GM18909 (cell line): ENCODE results near the gene TSPAN11.
"Not testable (repeated sequence)": the region's sequence is repeated elsewhere in the genome, so short reads cannot be mapped to it uniquely, and the experiment has no call there.

Experiments used
- ATAC-seq: cut with Tn5 transposase; IDR thresholded peaks from one replicate; pipeline ENCODE4 v1.9.1; 2021; ENCODE audit warnings: mild to moderate bottlenecking; ENCODE audit not compliant: unreplicated experiment, poor library complexity

TSPAN11 gene, protein sequence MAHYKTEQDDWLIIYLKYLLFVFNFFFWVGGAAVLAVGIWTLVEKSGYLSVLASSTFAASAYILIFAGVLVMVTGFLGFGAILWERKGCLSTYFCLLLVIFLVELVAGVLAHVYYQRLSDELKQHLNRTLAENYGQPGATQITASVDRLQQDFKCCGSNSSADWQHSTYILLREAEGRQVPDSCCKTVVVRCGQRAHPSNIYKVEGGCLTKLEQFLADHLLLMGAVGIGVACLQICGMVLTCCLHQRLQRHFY

DNA sequence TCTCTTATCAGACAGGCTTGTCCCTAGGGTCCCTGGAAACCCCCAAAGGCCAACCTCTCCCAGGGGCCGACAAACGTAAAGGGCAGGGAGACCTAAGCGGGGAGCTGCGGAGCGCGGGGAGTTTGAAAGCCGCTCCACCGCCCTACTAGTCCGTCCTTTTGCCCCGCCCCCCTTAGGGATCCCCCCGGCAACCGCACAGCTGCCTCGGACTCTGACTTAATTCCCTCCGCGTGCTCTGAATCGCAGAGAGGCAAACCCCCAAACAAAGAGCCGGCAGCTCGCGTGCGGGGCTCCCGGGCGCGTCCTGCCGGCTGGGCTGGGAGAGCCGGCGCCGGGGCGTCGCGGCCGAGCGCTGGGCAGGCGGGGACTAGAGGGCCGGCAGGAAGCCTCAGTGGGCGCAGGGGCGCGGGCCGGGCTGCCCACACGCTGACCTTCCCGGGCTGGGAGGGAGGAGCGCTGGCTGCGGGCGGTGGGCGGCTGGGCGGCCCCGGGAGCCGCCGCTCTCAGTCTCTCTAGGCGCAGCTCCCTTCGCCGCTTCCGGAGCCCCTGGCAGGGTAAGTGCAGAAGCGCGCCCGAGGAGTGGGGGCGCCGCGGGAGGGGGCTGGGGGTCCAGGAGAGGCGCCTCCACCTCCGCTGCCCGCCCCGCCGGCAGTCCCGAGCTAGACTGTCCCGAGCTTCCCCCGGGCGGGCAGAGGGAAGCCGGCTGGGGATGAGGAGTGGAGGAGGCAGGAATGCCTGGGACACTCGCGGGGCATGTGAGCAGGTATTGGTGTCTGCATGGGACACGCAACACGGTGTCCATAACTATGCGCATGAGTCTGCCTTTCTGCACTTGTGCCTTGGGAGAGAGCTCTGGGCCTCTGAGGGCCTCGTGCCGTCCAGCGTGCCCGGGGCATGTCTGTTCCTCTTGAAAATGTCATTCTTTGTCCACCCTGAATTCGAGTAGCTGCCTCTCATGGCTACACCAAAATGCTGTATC lies at the start of gene TSPAN11:
Gene TSPAN11 (plus strand): TSS at position 506 of the 979 bp plus-strand sequence. CDS start 27,244 bp downstream, outside the sequence.
- no peak for ATAC-seq

DNA sequence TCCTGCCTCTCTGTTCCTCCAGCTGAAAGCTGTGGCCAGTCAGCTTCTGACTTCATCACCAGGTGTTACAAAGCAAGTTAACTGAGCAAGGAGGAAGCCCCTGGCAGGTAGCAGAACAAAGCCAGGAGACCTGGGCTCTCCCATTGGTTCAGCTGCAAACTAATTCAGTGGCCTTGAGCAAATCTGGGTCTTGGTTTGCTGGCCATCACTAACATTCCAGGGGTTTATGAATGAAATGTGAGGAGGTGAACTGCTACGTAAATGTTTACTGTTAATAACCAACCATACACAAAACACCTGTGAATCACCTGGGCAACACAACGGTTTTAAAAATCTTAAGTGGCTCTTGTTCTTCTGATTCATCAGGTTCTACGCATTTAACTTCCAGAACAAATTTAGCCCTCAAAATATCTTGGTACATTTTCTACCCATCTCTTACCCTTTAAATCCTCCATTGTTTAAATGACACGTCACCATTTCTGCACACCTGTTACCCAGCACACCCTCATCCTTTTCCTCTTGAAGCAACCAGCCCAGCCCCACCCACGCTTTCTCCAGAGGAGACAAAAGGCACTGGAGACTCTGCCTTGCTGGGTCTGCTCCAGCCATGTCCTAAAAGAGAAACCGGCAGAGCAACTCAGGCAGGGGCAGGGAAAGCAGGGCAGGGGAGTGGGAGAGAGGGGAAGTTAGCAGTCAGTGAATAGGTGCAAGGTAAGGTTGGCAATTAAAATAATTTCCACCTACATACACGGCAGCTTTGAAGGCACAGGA lies 49.3 kb upstream of the TSPAN11 start:
- ATAC-seq: no peak

DNA sequence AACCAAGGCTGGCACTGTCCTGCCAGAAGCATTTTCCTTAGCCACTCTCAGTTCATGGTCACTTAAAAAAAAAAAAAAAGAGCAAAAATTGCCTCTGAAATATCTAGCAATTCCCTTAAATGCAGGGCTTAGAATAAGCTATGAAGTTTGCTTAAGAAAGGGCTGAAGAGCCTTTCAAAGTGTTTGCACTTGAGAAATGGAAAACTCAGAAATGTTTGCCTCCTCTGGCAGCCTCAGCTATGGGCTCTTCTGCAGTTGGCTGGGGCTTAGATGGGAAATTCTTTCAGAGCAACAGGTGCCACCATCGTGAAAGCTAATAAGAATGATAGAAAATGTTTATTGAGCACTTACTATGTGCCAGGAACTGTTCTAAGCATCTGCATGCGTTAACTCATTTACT lies 48.5 kb upstream of the TSPAN11 start:
- ATAC-seq: no peak

DNA sequence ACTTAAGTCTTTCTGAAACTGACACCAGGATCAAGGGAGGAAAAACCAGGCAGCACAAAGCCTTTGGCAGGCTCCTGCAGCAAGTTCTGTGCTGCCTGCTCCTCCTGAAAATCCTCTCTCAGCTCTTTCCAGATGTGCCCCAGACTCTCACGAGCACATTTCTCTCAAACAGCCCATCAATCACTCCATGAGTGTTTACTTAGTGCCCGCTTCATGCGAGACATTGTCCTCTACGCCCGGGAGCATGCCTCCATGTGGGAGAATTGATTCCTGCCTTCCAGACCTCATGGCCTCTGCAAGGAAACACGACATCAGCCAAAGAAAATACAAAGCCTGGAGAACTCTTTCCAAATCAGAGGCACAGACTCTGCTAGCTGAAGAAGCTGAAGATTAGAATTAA lies 46.5 kb upstream of the TSPAN11 start:
- no peak for ATAC-seq

DNA sequence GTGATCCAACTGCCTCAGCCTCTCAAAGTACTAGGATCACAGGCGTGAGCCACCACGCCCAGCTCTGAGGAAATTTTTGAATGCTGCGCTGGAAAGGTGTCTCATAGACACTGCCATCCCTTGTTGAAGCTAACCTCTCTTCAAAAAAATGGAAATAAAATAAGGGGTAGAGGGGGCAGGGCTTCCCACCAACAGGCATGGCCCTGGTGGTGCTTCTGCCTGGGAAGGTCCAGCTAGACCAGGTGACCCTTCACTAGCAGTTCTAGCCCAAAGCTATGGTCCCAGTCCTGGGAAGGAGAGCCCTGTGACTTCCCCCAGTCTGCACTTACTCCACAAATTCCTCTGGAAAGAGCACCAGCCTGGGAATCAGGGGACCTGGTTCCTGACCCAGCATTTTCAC lies 45.7 kb upstream of the TSPAN11 start:
- ATAC-seq: no peak

DNA sequence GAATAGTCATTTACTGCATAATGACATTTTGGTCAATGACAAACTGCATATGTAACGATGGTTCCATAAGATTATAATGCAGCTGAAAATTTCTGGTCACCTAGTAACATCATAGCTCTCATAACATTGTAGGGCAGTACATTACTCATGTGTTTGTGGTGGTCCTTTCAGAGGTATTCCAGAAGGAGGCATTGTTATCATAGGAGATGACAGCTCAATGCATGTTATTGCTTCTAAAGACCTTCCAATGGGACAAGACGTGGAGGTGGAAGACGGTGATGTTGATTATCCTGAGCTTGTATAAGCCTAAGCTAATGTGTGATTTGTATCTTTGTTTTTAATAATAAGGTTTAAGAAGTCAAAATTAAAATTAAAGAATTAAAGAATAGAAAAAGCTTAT lies 43.8 kb upstream of the TSPAN11 start:
- ATAC-seq: no peak

DNA sequence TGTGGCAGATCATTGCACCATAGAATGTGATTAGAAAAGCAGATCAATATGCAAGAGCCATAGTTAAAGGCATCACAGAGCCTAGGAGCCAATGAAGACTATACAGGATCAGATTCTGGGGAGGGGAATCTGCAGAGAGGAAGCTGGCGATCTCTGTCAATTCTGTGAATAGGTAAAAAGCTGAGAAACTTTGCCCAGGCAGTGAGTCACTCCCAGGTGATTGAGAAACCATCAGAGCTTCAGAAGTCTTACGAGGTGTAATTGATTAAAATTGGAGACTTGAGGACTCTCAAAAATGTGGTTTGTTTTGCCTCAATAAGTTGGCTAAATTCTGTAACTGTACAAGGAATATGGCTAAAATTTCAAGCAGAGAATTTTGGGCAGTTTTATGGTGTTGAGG lies 41.7 kb upstream of the TSPAN11 start:
- no peak for ATAC-seq

DNA sequence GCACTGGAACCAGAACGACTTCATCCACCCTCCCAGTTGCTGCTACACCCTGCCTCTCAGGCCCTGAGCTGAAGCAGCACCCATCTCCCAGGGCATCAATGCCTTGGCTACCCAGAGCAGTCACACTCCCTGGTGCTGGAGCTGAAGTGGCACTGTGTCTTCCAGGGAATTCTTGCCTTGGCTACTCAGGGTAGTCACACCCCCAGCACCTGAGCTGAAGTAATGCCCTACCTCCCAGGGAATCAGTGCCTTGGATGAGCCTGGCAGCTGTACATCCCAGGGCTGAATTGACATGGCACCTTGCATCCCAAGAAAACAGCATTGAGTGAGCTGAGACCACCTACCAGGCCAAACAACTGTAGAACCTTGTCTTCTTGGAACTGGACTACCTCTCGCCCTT lies 41.2 kb upstream of the TSPAN11 start:
- no peak for ATAC-seq

DNA sequence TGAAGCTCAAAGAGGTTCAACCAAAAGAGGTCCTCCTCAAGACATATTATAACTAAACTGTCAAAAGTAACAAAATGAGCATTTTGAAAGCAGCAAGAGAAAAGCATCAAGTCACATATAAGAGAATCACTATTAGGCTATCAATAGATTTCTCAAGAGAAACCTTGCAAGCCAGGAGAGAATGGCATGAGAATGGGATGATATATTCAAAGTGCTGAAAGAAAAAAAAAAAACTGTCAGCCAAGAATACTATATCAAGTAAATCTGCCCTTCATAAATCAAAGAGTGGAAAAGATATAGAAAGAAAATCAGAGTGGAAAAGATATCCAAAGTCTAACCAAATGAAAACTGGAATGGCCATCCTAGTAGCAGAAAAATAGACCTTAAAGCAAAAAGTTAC lies 39.3 kb upstream of the TSPAN11 start:
- no peak for ATAC-seq

DNA sequence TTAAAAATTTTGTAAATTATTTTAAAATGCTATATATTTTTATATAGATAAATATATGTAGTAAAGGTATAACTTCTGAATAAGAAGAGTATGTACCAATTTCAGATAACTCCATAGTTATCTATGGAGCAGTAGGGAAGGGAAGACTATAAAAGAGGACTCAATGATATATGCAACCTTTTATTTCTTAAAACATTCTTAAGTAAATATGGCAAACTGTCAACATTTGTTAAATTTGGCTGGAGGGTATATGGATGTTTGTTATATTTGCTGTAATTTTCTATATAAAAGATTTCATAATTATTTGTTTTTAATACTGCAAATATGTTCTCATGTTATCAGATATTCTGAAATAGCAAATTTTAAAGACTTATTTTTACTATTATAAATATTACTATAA lies 38.3 kb upstream of the TSPAN11 start:
- no peak for ATAC-seq

DNA sequence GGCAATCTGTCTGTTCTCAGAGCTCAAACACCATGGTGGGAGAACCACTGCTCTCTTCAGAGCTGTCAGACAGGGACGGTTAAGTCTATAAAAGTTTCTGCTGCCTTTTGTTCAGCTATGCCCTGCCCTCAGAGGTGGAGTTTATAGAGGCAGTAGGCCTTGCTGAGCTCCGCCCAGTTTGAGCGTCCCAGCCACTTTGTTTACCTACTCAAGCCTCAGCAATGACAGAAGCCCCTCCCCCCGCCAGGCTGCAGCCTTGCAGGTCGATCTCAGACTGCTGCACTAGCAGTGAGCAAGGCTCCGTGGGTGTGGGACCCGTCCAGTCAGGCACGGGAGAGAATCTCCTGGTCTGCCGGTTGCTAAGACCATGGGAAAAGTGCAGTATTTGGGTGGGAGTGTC lies 32.0 kb upstream of the TSPAN11 start:
- ATAC-seq: not testable (repeated sequence)

DNA sequence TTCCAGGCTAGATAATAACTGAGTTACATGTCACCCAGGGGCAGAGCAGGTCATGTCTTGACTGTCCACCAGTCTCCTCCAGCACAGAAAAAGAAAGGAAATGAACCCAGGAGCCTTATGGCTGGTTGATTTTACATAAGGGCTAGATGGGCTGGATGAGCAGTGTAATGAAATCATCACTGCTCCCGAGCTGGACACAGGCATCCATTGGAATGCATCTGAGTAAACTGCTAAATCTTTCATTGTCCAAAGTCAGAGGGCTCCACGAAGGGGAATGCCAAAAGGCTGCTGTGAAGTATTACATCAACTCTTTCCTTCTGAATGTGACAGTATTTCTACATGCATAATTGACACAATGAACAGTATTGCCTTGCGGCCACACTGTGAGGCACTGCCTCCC lies 30.1 kb upstream of the TSPAN11 start:
- no peak for ATAC-seq

DNA sequence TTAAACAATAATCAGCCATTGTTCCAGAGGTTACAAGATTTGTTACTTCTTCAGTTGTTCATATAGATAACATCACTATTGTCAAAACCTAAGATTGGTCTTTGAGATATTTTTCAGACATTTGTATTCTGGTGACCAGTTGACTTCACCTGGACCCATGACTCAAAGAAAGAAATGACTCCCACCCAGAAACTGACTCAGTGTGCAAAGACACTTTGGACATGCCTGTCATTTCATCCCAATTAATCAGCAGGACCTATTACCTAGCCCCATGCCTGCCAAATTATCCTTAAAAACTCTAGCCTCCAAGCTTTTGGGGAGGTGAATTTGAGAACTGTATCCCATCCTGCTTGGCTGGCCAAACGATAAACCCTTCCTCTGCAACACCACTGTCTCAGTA lies 27.7 kb upstream of the TSPAN11 start:
- ATAC-seq: no peak

DNA sequence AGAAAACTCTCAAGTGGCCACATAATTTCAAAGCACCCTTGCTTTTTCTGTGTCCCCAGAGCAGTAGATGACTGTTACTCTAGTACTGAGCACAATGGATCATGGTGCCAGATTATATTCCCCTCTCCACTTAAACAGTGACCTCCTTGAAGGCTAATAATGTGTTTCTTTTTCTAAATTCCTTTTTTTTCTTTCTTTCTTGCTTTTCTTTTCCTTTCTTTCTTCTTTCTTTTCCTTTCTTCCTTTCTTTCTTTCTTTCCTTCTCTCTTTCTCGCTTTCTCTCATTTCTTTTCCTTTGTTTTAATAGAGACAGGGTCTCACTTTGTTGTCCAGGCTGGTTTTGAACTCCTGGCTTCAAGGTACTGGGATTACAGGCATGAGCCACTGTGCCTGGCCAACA lies 26.2 kb upstream of the TSPAN11 start:
- no peak for ATAC-seq

DNA sequence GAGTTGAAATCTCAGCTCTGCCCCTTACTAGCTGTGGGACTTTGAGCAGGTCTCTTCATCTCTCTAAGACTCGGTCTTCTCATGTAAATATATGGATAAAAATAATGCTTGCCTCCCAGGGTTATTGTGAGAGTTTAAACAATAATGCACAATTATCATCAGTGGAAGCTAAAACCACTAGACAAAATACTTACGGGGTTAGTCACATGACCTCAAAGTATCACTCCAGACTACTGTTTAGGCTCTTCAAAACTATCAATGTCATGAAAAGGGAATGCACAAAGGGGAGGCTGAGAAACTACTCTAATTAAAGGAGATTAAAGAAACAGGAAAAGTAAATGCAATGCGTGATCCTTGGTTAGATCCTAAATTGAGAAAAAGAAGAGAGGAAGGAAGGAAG lies 24.5 kb upstream of the TSPAN11 start:
- no peak for ATAC-seq

DNA sequence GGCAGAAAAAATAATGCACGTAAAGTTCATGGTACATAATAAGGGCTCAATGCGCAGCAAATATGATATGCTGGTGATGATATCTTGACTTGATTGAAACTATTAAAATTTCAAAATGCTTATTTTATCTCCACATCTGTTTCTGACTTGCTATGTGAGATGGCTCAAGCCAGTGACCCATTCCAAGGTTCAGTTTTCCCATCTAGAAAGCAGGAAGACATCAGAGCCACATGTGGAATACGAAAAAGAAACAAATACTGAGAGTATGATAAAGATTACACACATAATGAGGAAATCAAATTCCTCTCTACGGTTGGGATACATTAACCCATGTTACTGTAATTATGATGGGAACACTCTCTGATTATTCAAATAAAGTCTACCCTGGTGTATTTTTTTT lies 24.0 kb upstream of the TSPAN11 start:
- ATAC-seq: no peak

DNA sequence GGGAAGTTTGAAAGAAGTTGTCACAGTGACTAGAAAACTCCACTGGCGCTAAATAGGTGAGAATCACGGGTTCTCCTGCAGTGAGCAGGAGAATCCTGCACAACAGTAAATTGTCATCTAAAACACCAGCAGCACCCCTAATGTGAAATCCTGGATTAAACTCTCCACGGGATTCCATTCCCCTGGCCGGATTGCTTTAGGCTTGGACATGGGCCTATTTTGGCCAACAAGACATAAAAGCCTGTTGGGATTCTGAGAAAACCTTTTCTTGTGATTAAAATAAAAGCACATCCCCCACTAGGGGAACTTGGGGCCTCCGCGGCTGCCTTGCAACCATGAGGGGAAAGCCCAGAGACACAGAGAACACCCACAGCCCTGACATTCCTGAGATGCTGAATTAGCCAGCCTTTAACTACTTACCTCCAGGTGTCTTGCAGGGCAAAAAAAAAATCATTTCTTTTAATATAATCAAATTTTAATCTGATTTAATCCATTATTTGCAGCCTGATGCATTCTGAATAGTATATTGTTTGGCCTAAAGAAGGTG lies 21.0 kb upstream of the TSPAN11 start:
- no peak for ATAC-seq

DNA sequence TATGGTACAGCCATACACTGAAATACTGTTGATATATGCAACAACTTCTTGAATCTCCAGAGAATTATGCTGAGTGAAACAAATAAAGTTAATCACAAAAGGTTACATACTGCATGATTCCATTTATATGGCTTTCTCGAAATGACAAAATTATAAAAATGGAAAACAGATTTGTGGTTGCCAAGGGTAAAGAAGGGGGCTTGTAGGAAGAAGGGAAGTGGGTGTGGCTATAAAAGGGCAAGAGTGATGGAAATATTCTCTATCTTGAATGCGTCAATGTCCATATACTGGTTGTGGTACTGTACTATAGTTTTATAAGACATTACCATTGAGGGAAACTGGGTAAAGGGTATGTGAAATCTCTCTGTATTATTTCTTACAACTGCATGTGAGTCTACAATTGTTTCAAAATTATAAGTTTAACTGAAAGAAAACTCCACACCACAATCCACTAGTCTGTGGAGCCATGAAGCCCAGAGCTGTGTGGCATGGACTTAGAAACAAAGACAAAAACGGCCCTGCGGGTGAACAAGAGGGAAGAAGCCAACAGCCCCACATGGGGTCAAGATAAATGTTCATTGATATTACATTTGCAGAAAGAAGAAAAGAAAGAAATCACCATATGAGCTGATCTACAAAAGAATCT lies 18.3 kb upstream of the TSPAN11 start:
- no peak for ATAC-seq

DNA sequence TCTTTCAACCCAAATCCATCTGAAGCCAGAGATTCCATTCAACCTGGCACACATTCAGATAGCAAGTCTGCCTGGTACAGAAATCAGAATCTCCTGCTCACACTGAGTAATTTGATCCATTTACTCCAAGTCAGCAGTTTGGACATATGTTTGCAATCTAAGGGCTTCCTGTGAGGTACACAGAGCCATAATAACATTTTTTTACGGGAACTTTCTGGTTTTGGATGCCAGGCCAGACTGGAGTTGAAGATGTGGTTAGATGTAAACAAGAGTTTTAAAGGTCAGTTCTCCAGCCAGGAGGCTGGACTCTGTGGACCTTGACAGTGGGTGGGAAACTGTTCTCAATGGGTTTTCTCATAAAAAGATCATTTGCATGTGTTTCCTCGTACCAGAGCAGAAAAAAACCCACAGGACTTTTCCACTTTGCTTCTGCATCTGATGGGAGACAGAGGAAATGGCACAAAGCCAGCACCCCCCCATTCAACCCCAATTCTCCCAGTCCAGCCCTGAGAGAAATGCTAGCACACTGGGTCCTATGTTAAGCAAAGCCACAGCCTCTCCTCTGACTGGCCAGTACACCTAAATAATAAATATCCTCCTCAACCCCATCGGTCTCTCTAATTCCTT lies 17.7 kb upstream of the TSPAN11 start:
- no peak for ATAC-seq
